IPS-20b (cell line): ENCODE data around the gene LCE2D.

Experiments
- H3K27ac ChIP-seq: one replicate; pipeline ENCODE4 v1.5.1; 2013; ENCODE audit warnings: low read length
- H3K27me3 ChIP-seq: 2 replicates; pipeline ENCODE4 v1.6.1; 2013; ENCODE audit warnings: mild to moderate bottlenecking, low read length, inconsistent platforms; ENCODE audit not compliant: insufficient read depth
- H3K36me3 ChIP-seq: 2 replicates; pipeline ENCODE4 v1.6.1; 2013; ENCODE audit warnings: low read depth, mild to moderate bottlenecking, inconsistent platforms, low read length, moderate library complexity; ENCODE audit not compliant: insufficient read depth
- H3K4me1 ChIP-seq: 2 replicates; pipeline ENCODE4 v1.6.1; 2013; ENCODE audit warnings: mild to moderate bottlenecking, control low read depth, inconsistent platforms, low read length, moderate library complexity; ENCODE audit not compliant: insufficient read depth
- H3K4me3 ChIP-seq: 2 replicates; pipeline ENCODE4 v1.5.1; 2013; ENCODE audit warnings: mild to moderate bottlenecking, low read length, inconsistent platforms
- H3K9ac ChIP-seq: 2 replicates; pipeline ENCODE4 v1.6.1; 2013; ENCODE audit warnings: low read depth, mild to moderate bottlenecking, inconsistent platforms, low read length, moderate library complexity
- H3K9me3 ChIP-seq: 2 replicates; pipeline ENCODE4 v1.6.1; 2013; ENCODE audit warnings: mild to moderate bottlenecking, low read depth, low read length, inconsistent platforms; ENCODE audit not compliant: insufficient read depth

Gene LCE2D

DNA sequence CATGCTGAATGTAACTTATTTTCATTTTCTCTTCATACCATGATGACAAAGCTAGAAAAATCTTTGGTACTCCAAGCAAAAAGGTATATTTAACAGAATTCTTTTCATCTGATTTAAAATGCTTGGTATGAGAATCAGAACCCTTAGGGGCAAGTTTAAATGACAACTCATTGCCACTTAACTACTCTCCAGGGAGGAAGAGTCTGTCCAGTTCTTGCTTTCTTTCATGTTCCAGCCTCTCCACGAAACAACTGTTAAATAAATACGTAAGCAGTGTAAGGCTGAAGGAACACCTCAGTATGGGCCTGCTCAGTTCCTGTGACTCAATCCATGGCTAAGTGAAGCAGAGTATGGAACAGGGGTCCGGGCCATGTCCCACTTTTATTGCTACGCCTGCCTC, 36.6 kb downstream of the LCE2D start:
- Histone ChIP-seq H3K4me1 (no peaks in the 10 kb centered on the region), H3K9me3 (peaks cover 62% of the 10 kb centered on the region), H3K36me3 (no peaks in the 10 kb centered on the region), H3K27me3 (no peaks in the 10 kb centered on the region), H3K27ac (no peak overlapping the region), H3K9ac (no peak overlapping the region), H3K4me3 (no peak overlapping the region)

GRCh38 chr1:152707860-152708259, 44.7 kb downstream of the LCE2D start, which contains the start of gene LCE4A:
LCE4A (plus strand) TSS chr1:152708160; CDS start chr1:152709076, 916 bp downstream.
- no peaks in the 10 kb centered on the region for H3K27me3 ChIP-seq
- no peaks in the 10 kb centered on the region for H3K4me1 ChIP-seq
- H3K36me3 ChIP-seq = no peaks in the 10 kb centered on the region
- H3K9ac ChIP-seq = no peak within 1 kb of the TSS
- peaks cover 76% of the 10 kb centered on the region for H3K9me3 ChIP-seq
- no peak within 1 kb of the TSS for H3K4me3 ChIP-seq
- no peak within 1 kb of the TSS for H3K27ac ChIP-seq
